Middle frontal gyrus (tissue), 1 donor: ENCODE measurements around the gene SLC51A.
"Not testable (repeated sequence)": the region's sequence is repeated elsewhere in the genome, so short reads cannot be mapped to it uniquely, and the experiment has no call there.

Experiments
- DNase-seq: peaks from one replicate; pipeline ENCODE4 v3.0.0-alpha.2; 2015; ENCODE audit warnings: low spot score; ENCODE audit errors: extremely low spot score

Gene SLC51A

GRCh38 chr3:196193133-196193735 is 23.1 kb upstream of the SLC51A start:
- no peak for DNase-seq

GRCh38 chr3:196193736-196194541 is 22.4 kb upstream of the SLC51A start:
- DNase-seq = no peak

- no peak for DNase-seq
Measured at GRCh38 chr3:196194542-196194915, 21.8 kb upstream of the SLC51A start.

- DNase-seq = no peak
Measured at GRCh38 chr3:196195664-196196265, 20.6 kb upstream of the SLC51A start.

GRCh38 chr3:196197524-196197923 is 18.8 kb upstream of the SLC51A start:
- no peak for DNase-seq

- no peak for DNase-seq
Measured at GRCh38 chr3:196198081-196198675, 18.2 kb upstream of the SLC51A start.

GRCh38 chr3:196198771-196199753 is 17.3 kb upstream of the SLC51A start:
- no peak for DNase-seq

- no peak for DNase-seq
Measured at GRCh38 chr3:196202516-196202970, 13.8 kb upstream of the SLC51A start.

- no peak for DNase-seq
Measured at GRCh38 chr3:196203846-196204245, 12.5 kb upstream of the SLC51A start.

GRCh38 chr3:196205442-196206205 is 10.7 kb upstream of the SLC51A start:
- DNase-seq = not testable (repeated sequence)

GRCh38 chr3:196207159-196207832 is 9.0 kb upstream of the SLC51A start:
- DNase-seq = no peak

GRCh38 chr3:196207833-196208607 is 8.3 kb upstream of the SLC51A start:
- DNase-seq = no peak

- no peak for DNase-seq
Measured at GRCh38 chr3:196208942-196209695, 7.2 kb upstream of the SLC51A start.

- not testable (repeated sequence) for DNase-seq
Measured at GRCh38 chr3:196209944-196210672, 6.2 kb upstream of the SLC51A start.

GRCh38 chr3:196210673-196211556 is 5.4 kb upstream of the SLC51A start, which contains the start of gene ZDHHC19:
TSS of gene ZDHHC19 (minus strand) at chr3:196211400. CDS start at chr3:196211315, 85 bp downstream.
- no peak for DNase-seq

GRCh38 chr3:196214783-196215441 is 1.4 kb upstream of the SLC51A start:
- no peak for DNase-seq
